Bronchial epithelial cell (primary cell): ENCODE results near the gene SLC38A8. TPM values are rescaled to one million over a fixed set of nuclear protein-coding genes. Genes with fewer than 3 reads are reported as not detected.

Experiments
- DNase-seq: peaks from one replicate; pipeline ENCODE4 v3.0.0-alpha.2; 2010; ENCODE audit warnings: low read depth
- FAIRE-seq: peaks from 2 replicates; lab custom pipeline; 2011; peaks lifted over from hg19 to GRCh38; lab: Jason Lieb, UNC
- H3K27me3 ChIP-seq: 2 replicates; pipeline ENCODE4 v1.5.1; 2011; ENCODE audit warnings: low read length; ENCODE audit not compliant: control insufficient read depth, insufficient read depth
- H3K36me3 ChIP-seq: 2 replicates; pipeline ENCODE4 v1.5.1; 2011; ENCODE audit warnings: low read length; ENCODE audit not compliant: control insufficient read depth, insufficient read depth
- H3K4me3 ChIP-seq: 2 replicates; pipeline ENCODE4 v1.5.1; 2011; ENCODE audit warnings: mild to moderate bottlenecking, low read depth, low read length, control low read depth
- total RNA-seq: library from RNA; depleted of rRNA; stranded (reverse); fragments of >200 nt; gene quantifications from 2 replicates; pipeline ENCODE4 v1.2.1, GENCODE V29; 2014
- TF ChIP-seq, protein P1 (sequence below): IDR thresholded peaks from 2 replicates; pipeline ENCODE4 v1.5.1; 2011; ENCODE audit warnings: mild to moderate bottlenecking, moderate library complexity, low read length, control low read depth, inconsistent platforms; ENCODE audit not compliant: insufficient read depth, severe bottlenecking

The SLC38A8 gene
- total RNA-seq, 1 donor from 2014 or later: not detected

DNA sequence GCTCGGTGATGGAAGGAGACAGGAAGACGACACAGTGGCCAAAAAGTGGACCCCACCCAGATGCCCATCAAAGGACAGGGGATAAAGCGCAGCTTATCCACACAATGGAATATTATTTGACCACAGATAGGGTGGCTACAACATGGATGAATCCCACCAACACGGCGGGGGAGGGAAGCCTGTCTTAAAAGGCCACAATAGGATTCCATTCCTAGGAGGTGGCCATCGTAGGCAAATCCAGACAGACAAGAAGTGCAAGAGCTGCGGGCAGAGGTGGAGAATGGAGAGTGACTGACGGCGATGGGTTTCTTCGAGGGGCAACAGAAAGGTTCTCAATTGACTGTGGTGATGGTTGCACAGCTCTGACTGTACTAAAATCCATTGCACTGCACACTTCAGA is 16.0 kb downstream of the SLC38A8 start:
- H3K4me3 ChIP-seq: no peak overlapping the region
- DNase-seq (no peak), FAIRE-seq (peak; percentile 32)
- TF ChIP-seq, protein P1, sequence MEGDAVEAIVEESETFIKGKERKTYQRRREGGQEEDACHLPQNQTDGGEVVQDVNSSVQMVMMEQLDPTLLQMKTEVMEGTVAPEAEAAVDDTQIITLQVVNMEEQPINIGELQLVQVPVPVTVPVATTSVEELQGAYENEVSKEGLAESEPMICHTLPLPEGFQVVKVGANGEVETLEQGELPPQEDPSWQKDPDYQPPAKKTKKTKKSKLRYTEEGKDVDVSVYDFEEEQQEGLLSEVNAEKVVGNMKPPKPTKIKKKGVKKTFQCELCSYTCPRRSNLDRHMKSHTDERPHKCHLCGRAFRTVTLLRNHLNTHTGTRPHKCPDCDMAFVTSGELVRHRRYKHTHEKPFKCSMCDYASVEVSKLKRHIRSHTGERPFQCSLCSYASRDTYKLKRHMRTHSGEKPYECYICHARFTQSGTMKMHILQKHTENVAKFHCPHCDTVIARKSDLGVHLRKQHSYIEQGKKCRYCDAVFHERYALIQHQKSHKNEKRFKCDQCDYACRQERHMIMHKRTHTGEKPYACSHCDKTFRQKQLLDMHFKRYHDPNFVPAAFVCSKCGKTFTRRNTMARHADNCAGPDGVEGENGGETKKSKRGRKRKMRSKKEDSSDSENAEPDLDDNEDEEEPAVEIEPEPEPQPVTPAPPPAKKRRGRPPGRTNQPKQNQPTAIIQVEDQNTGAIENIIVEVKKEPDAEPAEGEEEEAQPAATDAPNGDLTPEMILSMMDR: no peak
- H3K27me3 ChIP-seq: peaks cover 4% of the 10 kb centered on the region
- no peaks in the 10 kb centered on the region for H3K36me3 ChIP-seq

GRCh38 chr16:84024854-84025253 is 17.7 kb downstream of the SLC38A8 start:
- peaks cover 2% of the 10 kb centered on the region for H3K27me3 ChIP-seq
- no peak overlapping the region for H3K4me3 ChIP-seq
- FAIRE-seq (peak; percentile 68), DNase-seq (peak; percentile 41)
- H3K36me3 ChIP-seq: no peaks in the 10 kb centered on the region
- TF ChIP-seq, protein P1: no peak

GRCh38 chr16:84022644-84023043 is 20.0 kb downstream of the SLC38A8 start:
- DNase-seq: no peak
- Histone ChIP-seq H3K4me3 (no peak overlapping the region), H3K36me3 (no peaks in the 10 kb centered on the region), H3K27me3 (no peaks in the 10 kb centered on the region)
- TF ChIP-seq, protein P1: no peak
- no peak for FAIRE-seq

- DNase-seq (no peak), FAIRE-seq (no peak)
- TF ChIP-seq, protein P1: no peak
- Histone ChIP-seq H3K36me3 (no peaks in the 10 kb centered on the region), H3K4me3 (no peak overlapping the region), H3K27me3 (no peaks in the 10 kb centered on the region)
Measured at GRCh38 chr16:84021488-84021887, 21.1 kb downstream of the SLC38A8 start.

GRCh38 chr16:84020353-84020752 is 22.2 kb downstream of the SLC38A8 start:
- no peaks in the 10 kb centered on the region for H3K27me3 ChIP-seq
- DNase-seq: no peak
- no peak for FAIRE-seq
- H3K4me3 ChIP-seq: no peak overlapping the region
- TF ChIP-seq, protein P1: no peak
- no peaks in the 10 kb centered on the region for H3K36me3 ChIP-seq

- Histone ChIP-seq H3K27me3 (no peaks in the 10 kb centered on the region), H3K4me3 (no peak overlapping the region), H3K36me3 (no peaks in the 10 kb centered on the region)
- TF ChIP-seq, protein P1: no peak
- FAIRE-seq (no peak), DNase-seq (no peak)
Measured at GRCh38 chr16:84018710-84019109, 23.9 kb downstream of the SLC38A8 start.
